HUES48 (cell line): ENCODE data around the gene RGS7.

Experiments used
- H3K27ac ChIP-seq: one replicate; pipeline ENCODE4 v1.7.0; 2013; ENCODE audit warnings: low read depth, low read length, inconsistent platforms
- H3K27me3 ChIP-seq: 2 replicates; pipeline ENCODE4 v1.6.1; 2013; ENCODE audit warnings: mild to moderate bottlenecking, low read length; ENCODE audit not compliant: control insufficient read depth, insufficient read depth
- H3K36me3 ChIP-seq: 2 replicates; pipeline ENCODE4 v1.6.1; 2013; ENCODE audit warnings: low read length; ENCODE audit not compliant: control insufficient read depth, insufficient read depth
- H3K4me1 ChIP-seq: 2 replicates; pipeline ENCODE4 v1.6.1; 2013; ENCODE audit warnings: mild to moderate bottlenecking, low read length; ENCODE audit not compliant: control insufficient read depth, insufficient read depth
- H3K4me3 ChIP-seq: 2 replicates; pipeline ENCODE4 v1.5.1; 2013; ENCODE audit warnings: mild to moderate bottlenecking, low read depth, low read length
- H3K9ac ChIP-seq: 2 replicates; pipeline ENCODE4 v1.6.1; 2013; ENCODE audit warnings: mild to moderate bottlenecking, low read depth, low read length, moderate library complexity
- H3K9me3 ChIP-seq: 2 replicates; pipeline ENCODE4 v1.6.1; 2013; ENCODE audit warnings: low read length; ENCODE audit not compliant: control insufficient read depth, insufficient read depth

Gene RGS7

DNA sequence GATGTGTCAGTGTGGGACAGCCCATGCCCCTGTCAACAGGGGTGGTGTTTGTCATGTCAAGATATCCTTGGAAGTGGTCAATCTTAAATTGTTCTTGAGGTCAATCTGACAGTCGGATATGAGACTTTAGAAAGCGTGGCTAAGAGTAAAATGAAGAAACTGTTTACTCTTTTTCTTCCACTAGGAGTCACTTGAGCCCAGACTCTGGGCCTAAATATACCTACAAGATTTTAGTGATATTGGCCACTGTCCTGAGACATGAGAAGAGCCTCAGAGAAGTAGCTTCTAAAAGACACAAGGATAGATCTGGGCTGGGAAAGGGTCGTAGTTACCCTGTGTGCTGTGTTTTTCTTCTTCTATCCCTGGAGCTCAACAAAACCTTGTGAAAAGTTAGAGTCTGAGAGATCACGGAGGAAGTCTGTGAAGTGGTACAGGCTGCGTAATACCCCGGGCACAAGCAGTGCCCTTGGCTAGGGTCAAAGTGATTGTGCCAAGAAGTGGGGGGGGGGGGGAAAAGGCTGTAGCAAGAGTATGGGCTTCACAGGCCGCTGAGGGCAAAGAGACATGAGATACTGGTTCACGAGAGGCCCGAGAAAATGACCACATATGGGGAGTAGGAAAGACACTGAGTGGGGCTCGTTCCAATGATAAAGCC lies 389.8 kb downstream of the RGS7 start:
- Histone ChIP-seq H3K9me3 (no peaks in the 10 kb centered on the region), H3K4me3 (no peak overlapping the region), H3K4me1 (peaks cover 8% of the 10 kb centered on the region), H3K27ac (no peak overlapping the region), H3K9ac (no peak overlapping the region), H3K36me3 (no peaks in the 10 kb centered on the region), H3K27me3 (no peaks in the 10 kb centered on the region)

DNA sequence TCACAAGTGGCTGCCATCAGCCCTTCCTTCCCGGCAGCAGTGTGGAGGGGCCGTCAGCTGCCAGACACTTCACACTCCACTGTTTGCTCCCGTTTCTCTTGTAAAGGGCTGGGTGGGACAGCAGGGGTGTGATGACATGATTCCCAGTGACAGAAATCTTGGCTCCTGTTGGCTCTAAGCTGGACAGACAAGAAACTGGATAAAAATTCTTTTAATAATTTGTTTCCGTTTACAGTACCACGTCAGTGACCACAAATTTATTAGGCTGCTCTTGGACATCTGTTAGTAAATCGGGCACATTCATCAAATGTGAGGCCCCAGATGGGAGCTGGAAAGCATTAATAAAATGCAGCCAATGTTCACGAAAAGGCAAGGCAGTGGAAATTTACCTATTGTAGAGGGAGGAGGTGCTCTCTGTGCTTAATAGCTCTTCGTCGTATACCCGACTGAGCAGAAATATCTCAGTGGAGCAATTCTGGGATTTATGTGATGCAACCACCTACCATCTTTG lies 391.4 kb downstream of the RGS7 start:
- peaks cover 8% of the 10 kb centered on the region for H3K4me1 ChIP-seq
- no peak overlapping the region for H3K9ac ChIP-seq
- H3K4me3 ChIP-seq, result no peak overlapping the region
- H3K36me3 ChIP-seq, result no peaks in the 10 kb centered on the region
- no peaks in the 10 kb centered on the region for H3K9me3 ChIP-seq
- H3K27me3 ChIP-seq, result no peaks in the 10 kb centered on the region
- H3K27ac ChIP-seq, result no peak overlapping the region

DNA sequence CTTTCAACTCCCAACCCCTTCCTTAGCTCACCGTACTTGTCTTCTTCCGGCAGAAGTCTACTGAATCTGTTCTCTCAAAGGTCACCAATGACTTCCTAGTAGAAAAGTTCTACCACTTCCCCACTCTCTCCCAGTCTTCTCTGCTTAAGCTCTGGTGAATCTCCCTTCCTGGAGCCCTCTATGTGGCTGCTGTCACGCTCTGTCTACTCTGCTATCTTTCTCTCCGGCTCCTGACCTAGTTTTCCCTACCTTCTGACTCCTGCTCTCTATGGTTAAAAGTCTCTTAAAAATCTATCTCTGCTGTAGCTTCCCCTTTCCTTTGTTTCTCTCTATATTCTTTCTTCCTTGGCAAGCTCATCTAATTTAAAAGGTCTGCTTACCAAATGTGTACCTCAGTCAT lies 394.9 kb downstream of the RGS7 start:
- Histone ChIP-seq H3K27me3 (no peaks in the 10 kb centered on the region), H3K27ac (no peak overlapping the region), H3K36me3 (no peaks in the 10 kb centered on the region), H3K4me1 (no peaks in the 10 kb centered on the region), H3K9ac (no peak overlapping the region), H3K9me3 (no peaks in the 10 kb centered on the region), H3K4me3 (no peak overlapping the region)

DNA sequence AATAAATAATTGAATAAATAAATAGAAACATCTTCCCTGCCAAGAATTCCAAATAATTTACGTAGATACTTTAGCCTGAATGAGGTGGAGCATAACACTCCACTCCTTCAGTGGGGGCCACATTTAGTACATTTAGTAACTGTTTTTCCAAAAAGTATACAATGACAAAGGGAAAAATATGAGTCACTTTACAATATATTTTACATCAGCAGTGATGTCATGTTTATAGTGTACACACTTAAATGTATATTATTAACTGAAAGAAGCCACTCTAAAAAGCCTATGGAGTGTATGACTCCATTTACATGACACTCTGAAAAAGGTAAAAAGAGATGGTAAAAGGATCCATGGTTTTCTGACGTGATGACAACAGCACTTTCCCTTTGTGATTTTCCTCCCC lies 400.6 kb downstream of the RGS7 start:
- Histone ChIP-seq H3K9ac (no peak overlapping the region), H3K27ac (no peak overlapping the region), H3K4me1 (peaks cover 9% of the 10 kb centered on the region), H3K27me3 (no peaks in the 10 kb centered on the region), H3K9me3 (no peaks in the 10 kb centered on the region), H3K36me3 (no peaks in the 10 kb centered on the region), H3K4me3 (no peak overlapping the region)

DNA sequence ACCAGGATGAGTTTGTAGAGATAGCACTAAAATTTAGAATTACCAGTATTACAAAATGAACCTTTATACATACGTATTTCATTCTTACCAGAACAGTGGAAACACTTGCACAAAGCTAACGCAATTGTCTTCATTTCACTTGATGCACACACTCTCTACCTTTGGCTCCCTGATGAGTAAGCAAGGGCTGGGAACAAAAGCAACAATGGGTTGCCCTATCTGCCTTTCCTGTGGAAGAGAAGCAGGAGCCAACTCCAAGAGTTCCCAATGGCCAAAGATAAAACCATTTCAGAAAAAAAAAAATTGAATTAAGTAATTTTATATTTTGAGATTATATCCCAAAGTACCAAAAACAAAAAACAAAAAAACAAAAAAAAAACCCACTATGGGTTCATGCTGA lies 401.0 kb downstream of the RGS7 start:
- Histone ChIP-seq H3K9ac (no peak overlapping the region), H3K4me3 (no peak overlapping the region), H3K27me3 (no peaks in the 10 kb centered on the region), H3K36me3 (no peaks in the 10 kb centered on the region), H3K9me3 (no peaks in the 10 kb centered on the region), H3K27ac (no peak overlapping the region), H3K4me1 (peaks cover 9% of the 10 kb centered on the region)

DNA sequence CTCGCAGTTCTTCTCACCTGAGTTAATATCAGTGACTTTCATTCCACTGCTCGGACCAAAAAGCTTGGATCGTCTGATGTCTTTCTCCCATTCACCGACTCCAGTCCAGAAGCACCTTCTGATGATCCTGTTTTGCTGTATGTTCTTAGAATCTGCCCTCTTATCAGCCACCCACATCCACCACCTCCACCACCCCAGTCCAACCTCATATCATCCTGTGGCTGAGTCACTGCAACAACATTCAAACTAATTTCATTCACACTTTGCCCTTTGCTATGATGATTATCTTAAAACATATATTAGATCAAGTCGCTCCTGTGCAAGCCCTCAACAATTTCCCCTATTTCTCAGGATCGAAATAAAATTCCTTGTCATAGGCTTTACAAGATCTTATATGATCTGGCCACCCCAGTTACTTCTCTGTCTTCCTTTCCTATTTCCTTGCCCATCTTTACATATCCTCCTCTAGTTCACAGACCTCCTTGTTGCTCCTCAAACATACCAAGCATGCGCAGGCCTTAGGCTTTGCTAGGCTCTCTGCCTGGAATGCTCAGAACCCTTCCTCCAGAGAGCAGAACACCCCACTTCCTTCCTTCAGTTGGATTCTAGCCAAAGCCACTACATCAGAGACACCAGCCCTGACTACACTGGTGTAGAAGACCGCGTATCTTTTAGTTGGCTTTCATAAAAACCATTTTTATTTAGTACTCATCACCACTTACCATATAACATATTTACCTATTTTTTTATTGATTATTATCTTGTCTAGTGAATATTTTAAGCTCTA lies 409.4 kb downstream of the RGS7 start:
- no peaks in the 10 kb centered on the region for H3K9me3 ChIP-seq
- no peaks in the 10 kb centered on the region for H3K36me3 ChIP-seq
- no peaks in the 10 kb centered on the region for H3K4me1 ChIP-seq
- no peak overlapping the region for H3K4me3 ChIP-seq
- H3K27ac ChIP-seq, result no peak overlapping the region
- H3K9ac ChIP-seq, result no peak overlapping the region
- no peaks in the 10 kb centered on the region for H3K27me3 ChIP-seq

DNA sequence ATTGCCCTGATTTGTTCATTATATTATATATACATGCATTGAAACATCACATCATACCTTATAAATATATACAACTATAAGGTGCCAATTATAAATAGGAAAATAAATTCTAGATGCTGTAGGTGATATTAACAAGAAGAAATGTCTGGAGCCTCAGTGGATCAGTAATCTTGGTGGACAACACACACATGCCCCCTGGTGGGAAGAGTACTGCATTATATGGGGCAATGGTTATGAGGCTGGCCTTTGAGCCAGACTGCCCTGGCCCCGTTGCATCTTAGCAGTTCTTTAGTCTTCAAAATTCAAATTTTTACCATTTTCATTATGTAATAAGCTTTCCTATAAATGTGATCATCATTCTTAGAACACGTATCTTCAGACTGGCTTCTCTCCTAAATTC lies 410.1 kb downstream of the RGS7 start:
- Histone ChIP-seq H3K27ac (no peak overlapping the region), H3K4me3 (no peak overlapping the region), H3K9me3 (no peaks in the 10 kb centered on the region), H3K4me1 (no peaks in the 10 kb centered on the region), H3K9ac (no peak overlapping the region), H3K36me3 (no peaks in the 10 kb centered on the region), H3K27me3 (no peaks in the 10 kb centered on the region)

DNA sequence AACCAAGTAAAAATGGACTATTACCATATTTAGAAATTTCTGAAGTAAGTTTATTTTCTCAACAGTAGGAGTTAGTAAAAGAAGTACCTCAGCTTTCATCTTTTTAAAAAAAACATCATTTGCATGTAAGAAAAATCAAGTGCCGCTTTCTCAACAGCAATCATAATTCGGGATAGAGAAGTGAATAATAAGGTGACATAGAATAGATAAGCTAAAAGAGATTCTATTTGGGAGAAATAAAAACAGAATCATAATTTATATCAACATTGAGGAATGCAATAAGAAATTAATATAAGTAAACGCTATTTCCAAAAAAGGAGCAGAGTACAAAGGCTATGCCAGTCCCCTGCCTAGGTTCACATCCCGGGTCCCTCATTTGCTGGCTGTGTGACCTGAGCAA lies 414.1 kb downstream of the RGS7 start:
- no peaks in the 10 kb centered on the region for H3K27me3 ChIP-seq
- H3K4me3 ChIP-seq, result no peak overlapping the region
- H3K9me3 ChIP-seq, result peaks cover 7% of the 10 kb centered on the region; the same call in 1 of the 2 replicates
- no peaks in the 10 kb centered on the region for H3K4me1 ChIP-seq
- H3K27ac ChIP-seq, result no peak overlapping the region
- no peaks in the 10 kb centered on the region for H3K36me3 ChIP-seq
- H3K9ac ChIP-seq, result no peak overlapping the region

DNA sequence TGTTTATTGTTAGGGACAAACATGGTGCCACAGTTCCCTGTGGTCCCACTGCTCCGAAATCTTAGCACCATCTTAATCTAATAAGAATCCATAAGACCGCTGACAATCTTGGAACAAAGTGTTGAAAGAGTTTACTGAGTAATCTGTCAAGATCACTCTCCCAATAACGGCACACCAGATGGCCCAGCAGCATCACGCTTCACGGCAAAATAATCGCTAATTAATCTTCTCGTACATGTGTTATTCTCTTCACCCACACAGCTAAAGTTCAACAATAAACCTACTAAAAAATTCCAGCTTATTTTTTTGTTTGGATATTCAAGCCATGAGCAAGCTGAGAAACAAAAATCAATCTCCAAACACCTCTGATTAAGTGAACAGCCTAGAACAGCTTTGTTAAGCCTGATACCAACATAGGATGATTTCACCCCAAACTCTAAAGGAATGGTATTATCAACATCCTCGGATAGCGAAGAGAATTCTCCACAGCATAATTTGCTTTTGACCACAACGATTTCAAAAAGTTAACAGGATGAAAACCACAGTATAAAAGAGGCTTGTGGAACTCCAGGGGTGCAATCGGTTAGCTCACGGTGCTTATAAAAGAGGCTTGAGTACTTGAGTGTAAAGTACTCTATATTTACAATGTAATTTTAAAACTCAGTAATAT lies 415.2 kb downstream of the RGS7 start:
- H3K36me3 ChIP-seq, result no peaks in the 10 kb centered on the region
- no peak overlapping the region for H3K27ac ChIP-seq
- H3K4me3 ChIP-seq, result no peak overlapping the region

DNA sequence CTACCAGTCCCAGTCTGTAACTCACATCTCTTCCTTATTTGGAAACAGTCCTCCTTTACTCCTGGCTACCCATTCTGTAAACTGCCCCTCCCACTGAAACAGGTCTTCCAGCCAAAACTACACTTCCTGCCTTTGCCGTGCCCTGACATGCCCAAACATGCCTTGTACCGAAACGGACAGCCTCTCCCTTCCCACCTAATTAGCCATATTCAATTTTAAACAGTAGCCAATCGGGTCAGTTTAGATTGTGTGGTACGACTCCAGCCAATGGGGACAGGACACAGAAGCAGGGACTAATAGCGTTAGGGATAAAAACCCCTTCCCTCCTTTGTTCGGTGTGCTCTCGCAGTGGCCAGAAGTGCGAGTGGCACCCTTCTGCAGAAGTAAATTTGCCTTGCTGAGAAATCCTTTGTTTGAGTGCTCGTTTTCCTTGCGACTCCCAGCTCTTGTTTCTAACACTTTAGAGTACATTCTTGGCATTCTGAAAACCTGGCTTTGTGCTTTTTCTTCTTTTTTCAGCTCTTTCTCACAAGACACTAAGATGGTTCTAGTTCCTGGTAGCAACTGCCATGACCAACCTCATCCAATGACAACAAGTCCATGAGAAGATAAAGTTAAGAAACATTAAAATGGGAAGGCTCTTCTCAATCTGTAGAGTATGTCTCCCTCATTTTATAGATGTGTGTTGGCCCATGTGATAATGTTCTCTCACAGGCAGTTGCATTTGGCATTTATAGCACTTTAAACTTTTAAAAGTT lies 419.9 kb downstream of the RGS7 start:
- Histone ChIP-seq H3K9ac (no peak overlapping the region), H3K4me3 (no peak overlapping the region), H3K36me3 (no peaks in the 10 kb centered on the region), H3K4me1 (no peaks in the 10 kb centered on the region), H3K27me3 (no peaks in the 10 kb centered on the region), H3K9me3 (peaks cover 31% of the 10 kb centered on the region), H3K27ac (no peak overlapping the region)

More for the DNA sequence above, 415.2 kb downstream of the RGS7 start:
- H3K9ac ChIP-seq, result no peak overlapping the region
- H3K27me3 ChIP-seq, result no peaks in the 10 kb centered on the region
- H3K4me1 ChIP-seq, result no peaks in the 10 kb centered on the region
- H3K9me3 ChIP-seq, result peaks cover 18% of the 10 kb centered on the region
